GM12872 (cell line): ENCODE data around the gene EIF1AX.

Source experiments
- TF ChIP-seq, protein P1 (sequence below): IDR thresholded peaks from 3 replicates; pipeline ENCODE4 v1.5.1; 2011; ENCODE audit warnings: low read depth, mild to moderate bottlenecking, low read length, moderate library complexity; ENCODE audit not compliant: insufficient read depth

EIF1AX gene

GRCh38 chrX:20141281-20142220 lies at the start of gene EIF1AX:
Gene EIF1AX, minus strand, starts transcription at chrX:20141838. Its CDS starts 198 bp downstream, at chrX:20141640.
- TF ChIP-seq, protein P1, sequence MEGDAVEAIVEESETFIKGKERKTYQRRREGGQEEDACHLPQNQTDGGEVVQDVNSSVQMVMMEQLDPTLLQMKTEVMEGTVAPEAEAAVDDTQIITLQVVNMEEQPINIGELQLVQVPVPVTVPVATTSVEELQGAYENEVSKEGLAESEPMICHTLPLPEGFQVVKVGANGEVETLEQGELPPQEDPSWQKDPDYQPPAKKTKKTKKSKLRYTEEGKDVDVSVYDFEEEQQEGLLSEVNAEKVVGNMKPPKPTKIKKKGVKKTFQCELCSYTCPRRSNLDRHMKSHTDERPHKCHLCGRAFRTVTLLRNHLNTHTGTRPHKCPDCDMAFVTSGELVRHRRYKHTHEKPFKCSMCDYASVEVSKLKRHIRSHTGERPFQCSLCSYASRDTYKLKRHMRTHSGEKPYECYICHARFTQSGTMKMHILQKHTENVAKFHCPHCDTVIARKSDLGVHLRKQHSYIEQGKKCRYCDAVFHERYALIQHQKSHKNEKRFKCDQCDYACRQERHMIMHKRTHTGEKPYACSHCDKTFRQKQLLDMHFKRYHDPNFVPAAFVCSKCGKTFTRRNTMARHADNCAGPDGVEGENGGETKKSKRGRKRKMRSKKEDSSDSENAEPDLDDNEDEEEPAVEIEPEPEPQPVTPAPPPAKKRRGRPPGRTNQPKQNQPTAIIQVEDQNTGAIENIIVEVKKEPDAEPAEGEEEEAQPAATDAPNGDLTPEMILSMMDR, result no peak

- TF ChIP-seq, protein P1, result no peak
Observed at GRCh38 chrX:20189171-20189570, 47.5 kb upstream of the EIF1AX start.

- TF ChIP-seq, protein P1, result no peak
Observed at GRCh38 chrX:20181598-20182329, 40.1 kb upstream of the EIF1AX start.

DNA sequence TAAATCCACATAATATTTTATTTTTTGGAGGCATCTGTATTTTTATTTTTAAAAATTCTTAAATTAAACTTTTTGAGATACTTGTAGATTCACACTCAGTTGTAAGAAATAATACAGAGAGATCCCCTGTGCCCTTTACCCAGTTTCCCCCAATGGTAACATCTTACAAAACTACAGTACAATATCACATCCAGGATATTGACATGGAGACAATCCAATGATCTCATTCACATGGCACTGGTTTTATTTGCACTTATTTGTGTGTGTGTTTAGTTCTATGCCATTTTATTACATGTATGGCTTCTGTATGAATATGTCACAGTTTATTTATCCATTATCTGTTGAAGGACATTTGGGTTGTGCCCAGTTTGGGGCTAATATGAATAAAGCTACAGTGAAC lies 35.5 kb upstream of the EIF1AX start:
- TF ChIP-seq, protein P1, result no peak

- TF ChIP-seq, protein P1, result no peak
Observed at GRCh38 chrX:20173856-20174255, 32.2 kb upstream of the EIF1AX start.

- TF ChIP-seq, protein P1, result no peak
Observed at GRCh38 chrX:20173313-20173712, 31.7 kb upstream of the EIF1AX start.

DNA sequence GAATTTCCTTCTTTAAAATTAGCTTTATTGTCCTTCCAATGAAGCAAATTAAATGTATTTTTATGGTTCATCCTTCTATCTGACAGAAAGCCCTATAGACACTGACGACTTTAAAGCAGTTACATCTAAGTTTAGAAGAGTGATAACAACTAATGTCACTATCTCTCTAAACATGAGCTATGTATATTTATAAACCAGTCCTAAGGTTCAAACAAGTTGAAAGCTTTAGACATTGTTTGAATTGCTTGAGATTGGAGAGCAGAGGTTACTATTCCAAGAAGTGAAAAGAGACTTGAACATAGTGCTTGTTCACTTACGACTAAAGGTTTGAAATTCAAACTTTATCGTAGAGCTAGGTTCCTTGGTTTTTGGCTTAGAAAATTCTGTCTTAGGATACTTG lies 30.2 kb upstream of the EIF1AX start:
- TF ChIP-seq, protein P1, result no peak
